HG02981 (cell line): ENCODE measurements around the gene KRT4.
"Not testable (repeated sequence)": the region's sequence is repeated elsewhere in the genome, so short reads cannot be mapped to it uniquely, and the experiment has no call there.

Experiments used
- ATAC-seq: cut with Tn5 transposase; IDR thresholded peaks from one replicate; pipeline ENCODE4 v1.9.1; 2021; ENCODE audit warnings: mild to moderate bottlenecking, moderate library complexity; ENCODE audit not compliant: unreplicated experiment

Gene KRT4

DNA sequence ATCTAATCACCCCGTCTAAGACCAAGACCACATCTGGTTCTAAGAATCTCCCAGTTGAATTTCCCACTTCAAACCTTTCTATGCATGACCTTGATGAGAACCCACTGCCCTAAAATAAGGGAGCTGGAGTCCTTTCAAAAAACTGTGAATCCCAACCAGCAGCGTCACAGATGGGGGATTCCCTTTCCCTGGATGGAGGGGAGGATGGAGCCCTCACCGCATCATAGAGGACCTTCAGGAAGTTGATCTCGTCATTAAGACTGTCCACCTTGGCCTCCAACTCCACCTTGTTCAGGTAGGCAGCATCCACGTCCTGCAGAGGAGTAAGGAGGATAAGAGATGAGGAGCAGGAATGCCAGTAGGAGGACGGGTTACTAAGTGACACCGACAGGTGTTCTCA lies 4.8 kb downstream of the KRT4 start:
- no peak for ATAC-seq

- ATAC-seq: no peak
These were observed 5.2 kb downstream of the KRT4 start for GRCh38 chr12:52808573-52809160.

DNA sequence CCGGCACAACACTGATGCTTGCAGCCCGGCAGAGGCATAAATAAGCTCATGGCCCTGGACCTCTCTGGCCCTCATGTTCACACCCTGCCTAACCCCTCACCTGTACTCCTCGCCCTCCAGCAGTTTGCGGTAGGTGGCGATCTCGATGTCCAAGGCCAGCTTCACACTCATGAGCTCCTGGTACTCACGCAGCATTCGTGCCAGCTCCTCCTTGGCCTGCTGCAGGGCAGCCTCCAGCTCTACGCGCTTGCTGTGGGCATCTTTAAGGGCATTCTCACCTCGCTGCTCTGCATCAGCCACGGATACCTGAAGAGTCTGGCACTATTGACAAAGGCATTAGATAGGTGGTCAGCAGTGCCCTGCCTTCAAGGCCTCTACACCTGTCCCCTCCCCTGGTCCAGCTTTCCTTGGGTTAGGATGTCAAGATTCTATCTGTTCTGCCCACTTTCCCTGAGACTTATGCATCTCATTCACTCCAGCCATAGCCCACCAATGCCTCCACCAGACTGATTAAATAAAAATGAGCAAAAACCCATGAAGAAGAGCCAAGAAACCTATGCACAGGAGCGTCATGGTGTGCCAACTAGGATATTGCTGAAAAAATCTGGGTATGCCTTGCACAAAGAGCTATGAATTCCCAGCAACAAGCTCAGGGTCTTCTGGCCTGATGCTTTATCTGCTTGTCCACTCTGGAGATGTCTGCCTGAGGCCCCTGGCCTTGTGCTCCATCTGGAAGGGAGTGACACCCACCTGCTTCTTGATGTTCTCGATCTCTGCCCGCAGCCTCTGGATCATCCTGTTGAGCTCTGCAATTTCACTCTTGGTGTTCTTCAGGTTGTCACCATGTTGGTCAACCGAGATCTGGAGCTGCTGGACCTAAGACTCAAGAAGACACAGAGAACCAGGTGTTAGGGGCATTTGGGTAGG lies 6.1 kb downstream of the KRT4 start:
- no peak for ATAC-seq

GRCh38 chr12:52806821-52807543 lies 6.9 kb downstream of the KRT4 start:
- no peak for ATAC-seq

- ATAC-seq: no peak
These were observed 7.6 kb downstream of the KRT4 start for GRCh38 chr12:52806169-52806811.

DNA sequence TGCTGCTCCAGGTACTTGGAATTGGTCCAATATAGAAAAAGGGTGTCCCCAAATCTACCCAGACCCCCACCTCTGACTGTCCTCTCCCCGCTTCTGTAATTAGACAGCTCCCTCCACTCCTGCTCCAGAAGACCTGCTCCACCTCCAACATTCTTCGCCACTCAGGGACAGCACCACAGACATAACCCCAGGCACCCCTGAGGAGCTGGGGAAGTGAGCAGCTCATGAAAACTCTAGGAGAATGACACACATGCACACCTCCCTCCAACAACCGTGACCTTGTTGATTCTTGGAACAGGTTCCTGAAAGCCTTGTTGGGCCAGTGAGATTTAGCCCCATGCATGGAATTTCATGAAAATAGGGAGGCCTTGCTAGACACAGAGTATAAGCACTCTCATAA lies 8.2 kb downstream of the KRT4 start:
- ATAC-seq: no peak

GRCh38 chr12:52805000-52805399 lies 8.9 kb downstream of the KRT4 start:
- no peak for ATAC-seq

DNA sequence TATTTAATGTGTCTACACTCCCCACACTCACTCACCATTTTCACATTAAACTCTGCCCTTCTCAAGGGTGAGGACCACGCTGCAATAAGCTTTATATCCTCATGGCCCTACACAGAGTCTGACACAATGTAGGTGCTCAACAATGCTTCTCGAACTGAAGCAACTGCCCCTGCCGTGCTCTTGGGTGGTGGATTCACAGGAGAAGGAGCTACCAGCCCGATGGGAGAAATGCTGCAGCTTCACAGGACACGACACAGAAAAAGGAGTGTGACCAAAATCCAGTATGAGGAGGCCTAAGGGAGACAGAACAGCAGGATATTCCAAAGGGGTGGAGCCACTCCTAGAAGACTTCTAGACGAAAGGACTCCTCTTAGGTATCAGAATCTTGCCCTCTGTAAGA lies 11.5 kb downstream of the KRT4 start:
- no peak for ATAC-seq

GRCh38 chr12:52801773-52802172 lies 12.1 kb downstream of the KRT4 start:
- ATAC-seq: no peak

GRCh38 chr12:52800259-52800917 lies 13.5 kb downstream of the KRT4 start:
- no peak for ATAC-seq

GRCh38 chr12:52799505-52800211 lies 14.3 kb downstream of the KRT4 start:
- no peak for ATAC-seq

DNA sequence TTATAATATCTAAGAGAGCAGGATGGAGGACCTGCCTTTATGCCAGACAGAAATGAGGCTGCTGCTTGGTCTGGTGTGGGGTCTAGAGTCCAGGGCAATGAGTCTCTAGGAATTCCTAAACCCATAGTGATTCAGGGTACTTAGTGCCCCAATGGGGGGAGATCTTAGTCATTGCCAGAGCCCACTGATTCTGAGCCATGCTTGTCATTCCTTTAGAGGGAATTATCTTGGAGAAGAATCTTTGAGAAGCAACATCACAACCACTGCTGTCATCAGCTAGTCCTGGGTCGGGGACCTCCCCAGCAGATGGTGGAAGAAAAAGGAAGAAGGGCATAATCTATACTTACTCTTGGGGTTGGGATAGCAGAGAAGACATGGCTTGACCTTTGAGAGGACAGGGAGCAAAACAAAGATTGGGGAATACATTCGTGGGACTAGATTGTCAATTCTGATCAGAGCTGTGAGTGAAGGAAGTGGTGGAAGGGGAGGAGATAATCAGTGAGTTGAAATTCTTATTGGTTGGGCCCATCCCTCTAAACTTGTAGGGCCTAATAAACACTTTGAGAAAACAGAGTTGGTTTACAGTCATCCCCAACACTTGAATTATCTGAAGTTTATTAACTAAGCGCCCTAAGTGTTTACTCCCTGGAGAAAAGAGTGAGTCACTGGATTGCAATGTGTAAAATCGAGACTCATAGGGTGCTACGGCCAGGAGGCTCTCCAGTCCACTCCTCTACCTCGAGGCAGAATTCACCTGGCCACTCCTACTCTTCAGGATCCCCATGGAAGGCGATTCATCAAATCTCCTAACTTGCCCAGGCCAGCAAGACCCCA lies 15.0 kb downstream of the KRT4 start:
- no peak for ATAC-seq

DNA sequence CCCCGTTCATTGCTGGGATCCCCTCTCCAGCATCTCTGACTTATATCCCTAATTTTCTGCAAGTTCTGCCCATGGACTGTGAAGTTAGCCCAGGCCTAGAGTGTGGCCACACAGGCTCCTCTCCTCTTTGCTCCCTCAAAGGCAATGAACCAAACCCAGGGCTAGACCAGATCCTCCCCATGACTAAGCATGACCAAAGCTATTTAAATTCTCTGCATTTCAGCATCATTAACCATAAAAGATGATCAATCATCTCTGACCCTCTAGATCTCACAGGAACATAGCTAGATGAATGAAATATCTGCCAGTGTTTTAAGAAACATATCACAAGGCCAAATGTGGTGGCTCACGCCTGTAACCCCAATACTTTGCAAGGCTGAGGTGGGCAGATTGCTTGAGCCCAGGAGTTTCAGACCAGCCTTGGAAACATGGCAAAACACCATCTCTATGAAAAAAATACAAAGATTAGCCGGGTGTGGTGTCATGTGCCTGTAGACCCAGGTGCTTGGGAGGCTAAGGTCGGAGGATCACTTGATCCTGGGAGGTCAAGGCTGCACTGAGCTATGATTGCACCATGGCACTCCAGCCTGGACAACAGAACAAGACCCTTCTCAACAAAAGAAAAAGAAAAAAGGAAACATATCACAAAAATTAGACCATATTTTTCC lies 15.8 kb downstream of the KRT4 start:
- no peak for ATAC-seq

- ATAC-seq: no peak
These were observed 16.4 kb downstream of the KRT4 start for GRCh38 chr12:52797529-52797894.

- no peak for ATAC-seq
These were observed 16.9 kb downstream of the KRT4 start for GRCh38 chr12:52796839-52797528.

DNA sequence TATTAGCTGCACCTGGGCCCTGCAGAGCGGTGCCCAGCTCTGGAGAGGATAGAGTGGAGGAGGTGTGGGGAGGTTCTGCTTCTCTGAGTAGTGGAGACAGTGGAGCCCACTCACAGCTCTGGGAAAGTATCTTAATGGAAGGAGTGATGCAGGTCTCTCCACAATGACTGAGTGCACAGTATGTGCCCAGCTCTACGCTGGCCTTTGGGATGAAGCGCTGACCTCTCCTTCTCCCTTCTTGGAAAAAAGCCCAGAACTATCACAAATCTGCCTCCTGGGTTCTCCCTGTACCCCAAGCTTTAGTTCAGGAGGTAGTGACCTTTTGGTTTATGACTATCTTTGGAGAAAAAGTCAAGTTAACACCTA lies 17.5 kb downstream of the KRT4 start:
- no peak for ATAC-seq

GRCh38 chr12:52795694-52796428 lies 18.1 kb downstream of the KRT4 start, which contains the start of gene KRT3:
KRT3 (minus strand) TSS chr12:52796117; CDS start chr12:52796042, 75 bp downstream.
- no peak for ATAC-seq

GRCh38 chr12:52795332-52795674 lies 18.6 kb downstream of the KRT4 start:
- ATAC-seq: not testable (repeated sequence)
